ENCODE measurements around the gene TSPAN10.

DNA sequence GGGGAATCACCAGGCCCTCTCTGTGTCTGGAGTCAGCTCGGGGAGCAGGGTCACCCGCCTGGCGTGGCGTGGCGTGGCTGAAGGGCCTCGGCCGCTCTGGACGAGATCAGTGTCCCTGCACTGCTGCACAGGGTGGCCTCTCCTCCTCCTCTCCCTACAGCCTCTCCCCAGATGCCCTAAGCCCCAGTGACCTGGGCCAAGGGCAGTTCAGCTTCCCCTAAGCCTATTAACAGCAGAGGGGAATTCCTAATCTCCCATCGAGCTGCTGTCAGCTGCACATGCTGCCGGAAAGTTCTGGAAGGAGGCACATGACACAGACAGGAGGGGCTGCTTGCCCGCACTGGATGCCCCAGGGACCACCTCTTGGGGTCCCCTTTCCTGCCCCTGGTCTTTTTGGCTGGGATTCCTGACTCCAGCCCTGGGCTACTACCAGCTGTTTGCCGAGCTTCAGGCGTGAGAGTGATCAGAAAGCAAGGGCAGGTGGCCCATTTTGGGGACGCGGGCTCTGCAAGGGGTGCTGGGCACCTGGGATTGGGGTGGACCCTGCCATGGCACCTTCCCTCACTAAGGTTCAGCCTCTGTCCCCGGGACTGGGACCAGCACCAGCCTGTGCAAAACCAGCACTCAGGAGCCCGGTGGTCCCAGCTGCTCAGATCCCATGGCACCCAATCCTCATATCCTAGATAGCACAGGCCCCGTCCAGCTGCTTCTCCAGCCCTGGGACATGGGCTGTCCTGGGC lies 18.6 kb downstream of the TSPAN10 start:
- TF ChIP-seq GATA2 (IDR thresholded peaks at IDR 0.05; ENCODE audit: low read depth, low read length), result no peak
- no peak for TF ChIP-seq GATA3 (IDR thresholded peaks at IDR 0.05; ENCODE audit: low read depth, low read length)

All from SH-SY5Y (cell line).